Neutrophil (primary cell): Measurements from ENCODE around the gene LRRC8E.

Experiments
- H3K27ac ChIP-seq: fragments of 200-600 bp; sonication (generic); 2 replicates; pipeline ENCODE4 v1.5.1; 2016; ENCODE audit warnings: mild to moderate bottlenecking, moderate library complexity
- H3K27me3 ChIP-seq: fragments of 200-600 bp; sonication (generic); 2 replicates; pipeline ENCODE4 v1.6.0; 2016; ENCODE audit warnings: mild to moderate bottlenecking
- H3K36me3 ChIP-seq: fragments of 200-600 bp; sonication (generic); 2 replicates; pipeline ENCODE4 v1.5.1; 2017
- H3K4me1 ChIP-seq, 2 experiments: fragments of 200-600 bp in 1 of 2; sonication (generic) in 1 of 2; 1 replicate in 1 of 2; 2 replicates in 1 of 2; pipeline versions ENCODE4 v1.5.1 to v1.6.1; 2013 to 2016; ENCODE audit warnings: low read depth in 1 of 2, low read length in 1 of 2, mild to moderate bottlenecking in 1 of 2, moderate library complexity in 1 of 2; ENCODE audit not compliant: control insufficient read depth in 1 of 2, insufficient read depth in 1 of 2
- H3K4me3 ChIP-seq, 2 experiments: fragments of 200-600 bp in 1 of 2; sonication (generic) in 1 of 2; 1 replicate in 1 of 2; 2 replicates in 1 of 2; pipeline ENCODE4 v1.5.1; 2013 to 2016; ENCODE audit warnings: low read depth in 1 of 2, low read length in 1 of 2, mild to moderate bottlenecking in 1 of 2, moderate library complexity in 1 of 2
- H3K9me3 ChIP-seq: fragments of 200-600 bp; sonication (generic); 2 replicates; pipeline ENCODE4 v1.5.1; 2016
- TF ChIP-seq, protein P1 (sequence below): fragments of 200-600 bp; sonication (generic); IDR thresholded peaks from 2 replicates; pipeline ENCODE4 v1.5.1; 2016; ENCODE audit warnings: antibody characterized with exemption

LRRC8E gene

DNA sequence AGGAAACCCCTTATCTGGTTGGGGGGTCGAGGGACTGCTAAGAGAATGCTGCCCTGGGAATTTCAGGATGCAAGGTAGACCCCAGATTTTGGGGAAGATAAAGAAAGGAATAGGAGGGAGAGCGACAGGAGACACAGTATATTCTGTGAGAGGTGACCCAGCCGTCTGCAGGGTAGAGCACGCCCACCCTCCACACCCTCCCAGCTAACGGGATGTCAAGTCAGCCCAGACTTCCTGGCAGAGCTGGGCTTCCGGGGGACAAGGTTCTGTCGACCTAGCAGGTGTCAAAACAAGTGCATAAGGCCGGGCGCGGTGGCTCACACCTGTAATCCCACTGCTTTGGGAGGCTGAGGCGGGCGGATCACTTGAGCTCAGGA lies 13.4 kb upstream of the LRRC8E start:
- TF ChIP-seq, protein P1, sequence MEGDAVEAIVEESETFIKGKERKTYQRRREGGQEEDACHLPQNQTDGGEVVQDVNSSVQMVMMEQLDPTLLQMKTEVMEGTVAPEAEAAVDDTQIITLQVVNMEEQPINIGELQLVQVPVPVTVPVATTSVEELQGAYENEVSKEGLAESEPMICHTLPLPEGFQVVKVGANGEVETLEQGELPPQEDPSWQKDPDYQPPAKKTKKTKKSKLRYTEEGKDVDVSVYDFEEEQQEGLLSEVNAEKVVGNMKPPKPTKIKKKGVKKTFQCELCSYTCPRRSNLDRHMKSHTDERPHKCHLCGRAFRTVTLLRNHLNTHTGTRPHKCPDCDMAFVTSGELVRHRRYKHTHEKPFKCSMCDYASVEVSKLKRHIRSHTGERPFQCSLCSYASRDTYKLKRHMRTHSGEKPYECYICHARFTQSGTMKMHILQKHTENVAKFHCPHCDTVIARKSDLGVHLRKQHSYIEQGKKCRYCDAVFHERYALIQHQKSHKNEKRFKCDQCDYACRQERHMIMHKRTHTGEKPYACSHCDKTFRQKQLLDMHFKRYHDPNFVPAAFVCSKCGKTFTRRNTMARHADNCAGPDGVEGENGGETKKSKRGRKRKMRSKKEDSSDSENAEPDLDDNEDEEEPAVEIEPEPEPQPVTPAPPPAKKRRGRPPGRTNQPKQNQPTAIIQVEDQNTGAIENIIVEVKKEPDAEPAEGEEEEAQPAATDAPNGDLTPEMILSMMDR: no peak

DNA sequence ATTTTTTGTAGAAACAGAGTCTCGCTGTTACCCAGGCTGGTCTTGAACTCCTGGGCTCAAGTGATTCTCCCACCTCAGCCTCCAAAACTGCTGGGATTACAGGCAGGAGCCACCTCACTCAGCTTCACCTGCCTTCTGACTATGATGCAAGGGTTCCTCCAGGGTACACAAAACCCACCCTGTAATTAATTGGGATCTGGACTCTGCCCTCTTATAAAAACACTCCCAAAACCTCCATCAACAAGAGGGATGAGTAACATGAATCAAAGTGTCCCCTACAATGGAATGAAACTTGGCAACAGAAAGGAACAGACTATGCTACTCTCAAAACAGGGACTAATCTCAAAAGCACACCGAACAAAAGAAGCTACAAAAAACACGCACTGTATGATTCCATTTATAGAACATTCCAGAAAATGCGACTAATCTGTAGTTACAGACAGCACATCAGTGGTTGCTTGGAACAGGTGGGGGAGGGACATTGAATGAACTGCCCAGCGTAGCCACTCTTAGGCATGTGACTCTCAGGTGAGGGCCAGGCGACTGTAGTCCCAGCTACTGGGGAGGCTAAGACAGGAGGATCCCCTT lies 11.0 kb upstream of the LRRC8E start:
- TF ChIP-seq, protein P1: no peak
- peaks cover 1 to 2% of the 10 kb centered on the region in 2 experiments for H3K4me1 ChIP-seq
- H3K9me3 ChIP-seq: no peaks in the 10 kb centered on the region
- no peak overlapping the region for H3K4me3 ChIP-seq
- H3K27ac ChIP-seq: no peak overlapping the region
- peaks cover 64% of the 10 kb centered on the region for H3K27me3 ChIP-seq
- no peaks in the 10 kb centered on the region for H3K36me3 ChIP-seq

More for the DNA sequence above, 13.4 kb upstream of the LRRC8E start:
- H3K4me3 ChIP-seq: no peak overlapping the region
- H3K4me1 ChIP-seq: peaks cover 18 to 22% of the 10 kb centered on the region in 2 experiments
- H3K36me3 ChIP-seq: no peaks in the 10 kb centered on the region
- H3K9me3 ChIP-seq: no peaks in the 10 kb centered on the region
- no peak overlapping the region for H3K27ac ChIP-seq
- peaks cover 71% of the 10 kb centered on the region for H3K27me3 ChIP-seq

DNA sequence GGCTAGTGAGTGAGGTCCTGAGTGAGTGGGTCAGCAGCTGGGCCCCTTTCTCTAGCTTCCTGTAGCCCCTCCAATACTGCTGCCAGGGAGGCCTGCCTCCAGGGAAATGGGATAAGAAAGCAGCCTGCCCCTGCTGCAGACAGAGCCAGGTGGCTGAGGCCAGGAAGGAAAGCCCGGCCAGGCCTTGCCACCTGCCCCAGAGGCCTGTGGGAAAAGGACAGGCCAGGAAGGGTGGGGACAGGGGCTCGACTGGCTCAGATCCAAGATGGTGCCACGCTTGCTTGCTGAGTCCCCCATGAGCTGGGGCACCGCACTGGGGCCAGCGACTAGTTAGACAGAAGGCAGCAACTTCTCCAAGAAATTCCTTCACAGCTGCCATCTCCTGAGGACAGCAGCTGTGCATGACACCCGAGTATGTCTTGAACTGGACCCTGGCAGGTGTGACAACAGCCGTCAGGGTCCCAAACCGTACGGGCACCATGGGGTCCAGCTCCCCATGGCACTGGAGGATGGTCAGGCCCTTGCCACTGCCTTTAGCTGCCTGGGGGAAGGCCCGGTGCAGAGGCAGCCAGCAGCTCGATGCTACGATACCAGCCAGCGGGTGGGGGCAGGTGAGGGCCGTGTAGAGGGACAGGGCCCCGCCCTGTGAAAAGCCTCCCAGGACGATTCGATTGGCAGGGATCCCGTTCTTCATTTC lies 9.1 kb upstream of the LRRC8E start:
- Histone ChIP-seq H3K36me3 (no peaks in the 10 kb centered on the region), H3K27ac (no peak overlapping the region), H3K9me3 (no peaks in the 10 kb centered on the region), H3K4me1 (no peaks in the 10 kb centered on the region), H3K4me3 (no peak overlapping the region), H3K27me3 (peaks cover 45% of the 10 kb centered on the region)
- TF ChIP-seq, protein P1: no peak

DNA sequence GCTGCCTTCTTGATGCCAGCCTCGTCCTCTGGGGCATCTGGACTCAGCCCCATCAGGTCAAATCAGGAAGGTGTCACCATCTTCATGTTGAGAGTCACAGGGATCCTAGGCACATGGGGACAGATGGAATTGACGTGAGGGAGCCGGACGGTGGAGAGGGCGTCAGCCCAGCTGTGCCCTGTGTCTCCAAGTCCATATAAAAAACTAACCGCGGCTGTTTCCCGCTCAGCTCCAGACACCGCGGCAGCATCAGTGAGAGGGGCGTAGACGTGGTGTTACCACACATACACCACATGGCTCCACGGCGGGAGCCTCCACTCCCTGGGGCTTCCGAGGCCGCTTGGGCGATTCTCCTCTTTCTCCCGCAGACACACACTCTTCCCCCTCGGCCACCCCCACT lies 8.5 kb upstream of the LRRC8E start:
- Histone ChIP-seq H3K36me3 (no peaks in the 10 kb centered on the region), H3K9me3 (no peaks in the 10 kb centered on the region), H3K4me1 (no peaks in the 10 kb centered on the region), H3K27me3 (peaks cover 39% of the 10 kb centered on the region), H3K4me3 (no peak overlapping the region), H3K27ac (no peak overlapping the region)
- TF ChIP-seq, protein P1: no peak

DNA sequence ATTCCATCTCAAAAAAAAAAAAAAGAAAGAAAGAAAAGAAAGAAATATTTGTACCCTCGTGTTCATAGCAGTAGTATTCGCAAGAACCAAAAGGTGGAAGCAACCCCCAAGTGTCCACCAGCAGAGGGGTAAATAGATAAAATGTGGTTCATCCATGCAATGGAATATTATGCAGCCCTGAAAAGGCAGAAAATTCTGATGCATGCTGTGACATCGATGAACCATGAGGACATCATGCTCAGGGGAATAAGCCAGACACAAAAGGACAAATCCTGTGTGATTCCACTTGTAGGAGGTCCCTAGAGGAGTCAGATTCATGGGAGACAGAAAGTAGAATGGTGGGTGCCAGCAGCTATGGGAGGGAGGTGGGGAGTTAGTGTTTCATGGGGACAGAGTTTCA lies 6.4 kb upstream of the LRRC8E start:
- Histone ChIP-seq H3K4me1 (no peaks in the 10 kb centered on the region), H3K4me3 (no peak overlapping the region), H3K27me3 (peaks cover 33% of the 10 kb centered on the region), H3K27ac (no peak overlapping the region), H3K36me3 (no peaks in the 10 kb centered on the region), H3K9me3 (no peaks in the 10 kb centered on the region)
- TF ChIP-seq, protein P1: no peak
